ENCODE measurements around the gene AFM.

Gene AFM

GRCh38 chr4:73439445-73439844 lies 42.1 kb upstream of the AFM start:
- no peak for DNase-seq (ENCODE audit: extremely low read depth, insufficient read length)
- Histone ChIP-seq H3K36me3 (ENCODE audit: control insufficient read depth, insufficient read depth, low read length) (no peaks in the 10 kb centered on the region), H3K4me3 (replicated peaks; ENCODE audit: low read depth, low read length) (no peak overlapping the region), H3K27me3 (replicated peaks; ENCODE audit: control insufficient read depth, insufficient read depth, low read length) (no peaks in the 10 kb centered on the region)
- TF ChIP-seq CTCF (IDR thresholded peaks at IDR 0.05; ENCODE audit: insufficient read depth, low read length, poor library complexity, severe bottlenecking), result no peak

- Histone ChIP-seq H3K36me3 (ENCODE audit: control insufficient read depth, insufficient read depth, low read length) (no peaks in the 10 kb centered on the region), H3K4me3 (replicated peaks; ENCODE audit: low read depth, low read length) (no peak overlapping the region), H3K27me3 (replicated peaks; ENCODE audit: control insufficient read depth, insufficient read depth, low read length) (no peaks in the 10 kb centered on the region)
- no peak for DNase-seq (ENCODE audit: extremely low read depth, insufficient read length)
- TF ChIP-seq CTCF (IDR thresholded peaks at IDR 0.05; ENCODE audit: insufficient read depth, low read length, poor library complexity, severe bottlenecking), result no peak
These were observed 41.6 kb upstream of the AFM start for GRCh38 chr4:73439991-73440390.

GRCh38 chr4:73440653-73441052 lies 40.9 kb upstream of the AFM start:
- no peak for TF ChIP-seq CTCF (IDR thresholded peaks at IDR 0.05; ENCODE audit: insufficient read depth, low read length, poor library complexity, severe bottlenecking)
- no peak overlapping the region for H3K4me3 ChIP-seq (replicated peaks; ENCODE audit: low read depth, low read length)
- no peaks in the 10 kb centered on the region for H3K36me3 ChIP-seq (ENCODE audit: control insufficient read depth, insufficient read depth, low read length)
- no peak for DNase-seq (ENCODE audit: extremely low read depth, insufficient read length)
- H3K27me3 ChIP-seq (replicated peaks; ENCODE audit: control insufficient read depth, insufficient read depth, low read length), result no peaks in the 10 kb centered on the region

- Histone ChIP-seq H3K27me3 (replicated peaks; ENCODE audit: control insufficient read depth, insufficient read depth, low read length) (no peaks in the 10 kb centered on the region), H3K36me3 (ENCODE audit: control insufficient read depth, insufficient read depth, low read length) (no peaks in the 10 kb centered on the region), H3K4me3 (replicated peaks; ENCODE audit: low read depth, low read length) (no peak overlapping the region)
- no peak for DNase-seq (ENCODE audit: extremely low read depth, insufficient read length)
- no peak for TF ChIP-seq CTCF (IDR thresholded peaks at IDR 0.05; ENCODE audit: insufficient read depth, low read length, poor library complexity, severe bottlenecking)
These were observed 39.3 kb upstream of the AFM start for GRCh38 chr4:73442275-73442674.

- DNase-seq (ENCODE audit: extremely low read depth, insufficient read length), result no peak
- H3K4me3 ChIP-seq (replicated peaks; ENCODE audit: low read depth, low read length), result no peak overlapping the region
- no peaks in the 10 kb centered on the region for H3K27me3 ChIP-seq (replicated peaks; ENCODE audit: control insufficient read depth, insufficient read depth, low read length)
- H3K36me3 ChIP-seq (ENCODE audit: control insufficient read depth, insufficient read depth, low read length), result no peaks in the 10 kb centered on the region
- no peak for TF ChIP-seq CTCF (IDR thresholded peaks at IDR 0.05; ENCODE audit: insufficient read depth, low read length, poor library complexity, severe bottlenecking)
These were observed 38.3 kb upstream of the AFM start for GRCh38 chr4:73443224-73443623.
